Right lobe of liver (tissue), 6 donors: Measurements from ENCODE around the gene FOXP4. TPM values are rescaled to one million over a fixed set of nuclear protein-coding genes. Genes with fewer than 3 reads are reported as not detected.

Experiments used
- ATAC-seq, 4 donors: fragments of 200-7000 bp; cut with Tn5 transposase; one replicate each; pipeline ENCODE4 v1.9.1; 2020; ENCODE audit warnings: mild to moderate bottlenecking in 4 of 4, moderate library complexity in 4 of 4
- DNase-seq, 3 donors: peaks; one replicate each; pipeline ENCODE4 v3.0.0-alpha.2; 2020
- H3K27ac ChIP-seq, 3 donors: fragments of 200-600 bp; one replicate each; pipeline ENCODE4 v1.8.0; 2022
- H3K27me3 ChIP-seq, 2 donors: fragments of 200-600 bp; one replicate each; pipeline ENCODE4 v1.8.0; 2022
- H3K36me3 ChIP-seq, 4 donors: fragments of 200-600 bp; sonication (generic) in 1 of 4; one replicate each; pipeline versions ENCODE4 v1.5.1 to v1.8.0; 2017 to 2022; ENCODE audit warnings: control low read depth in 1 of 4
- H3K4me1 ChIP-seq, 4 donors: fragments of 200-600 bp; sonication (generic) in 1 of 4; one replicate each; pipeline versions ENCODE4 v1.5.1 to v1.8.0; 2017 to 2022; ENCODE audit warnings: control low read depth in 1 of 4
- H3K4me3 ChIP-seq, 3 donors: fragments of 200-600 bp; one replicate each; pipeline ENCODE4 v1.8.0; 2022
- H3K9me3 ChIP-seq, 4 donors: fragments of 200-600 bp; sonication (generic) in 1 of 4; one replicate each; pipeline versions ENCODE4 v1.5.1 to v1.8.0; 2017 to 2022; ENCODE audit warnings: control low read depth in 1 of 4
- POLR2A ChIP-seq: fragments of 450-650 bp; IDR thresholded peaks from one replicate; pipeline ENCODE4 v1.6.1; 2017; ENCODE audit warnings: antibody characterized with exemption, mild to moderate bottlenecking
- WGBS: methylation state at CpG from one replicate; pipeline ENCODE4 v1.1.6; 2018; ENCODE audit warnings: low coverage, low lambda C conversion rate; ENCODE audit not compliant: insufficient coverage; ENCODE audit errors: missing lambda C conversion rate; 5-methylcytosine and 5-hydroxymethylcytosine counted together
- intact Hi-C, 2 donors: fragments of 100-400 bp; cut with DNase I; formaldehyde crosslinking; loops; one replicate each; pipeline versions ENCODE4 v1.11.2 to v1.14.1; 2022
- total RNA-seq, 6 experiments: library from RNA; depleted of rRNA in 2 of 6; stranded (reverse); fragments of >200 nt in 2 of 6; fragmentation: NEBNext Ultra II Directional in 3 of 6; extraction: Animal tissue kit (Norgen Biotek cat#: 25700) in 3 of 6; gene quantifications; one replicate each; pipeline versions ENCODE4 v1.1.0 to v1.2.4, GENCODE V29; 2016 to 2023
- TF ChIP-seq, protein P1 (sequence below), 4 donors: fragments of 200-600 bp in 3 of 4; fragments of 450-650 bp in 1 of 4; IDR thresholded peaks; one replicate each; pipeline versions ENCODE4 v1.5.1 to v1.8.0; 2016 to 2022; ENCODE audit warnings: antibody characterized with exemption in 4 of 4, mild to moderate bottlenecking in 2 of 4
- donor health status: DM: no; HTN: yes; CAD: no.
- donor health status: DM: no; HTN: no; CAD: no.
- donor health status: DM: no; HTN: no; CAD: no.
- donor health status: DM: no; HTN: yes; CAD: no.
- donor health status: DM: no; HTN: yes; CAD: no.

The FOXP4 gene
- total RNA-seq, 6 experiments from 2014 or later = 12.6 to 19.2 (median 14.9) TPM

DNA sequence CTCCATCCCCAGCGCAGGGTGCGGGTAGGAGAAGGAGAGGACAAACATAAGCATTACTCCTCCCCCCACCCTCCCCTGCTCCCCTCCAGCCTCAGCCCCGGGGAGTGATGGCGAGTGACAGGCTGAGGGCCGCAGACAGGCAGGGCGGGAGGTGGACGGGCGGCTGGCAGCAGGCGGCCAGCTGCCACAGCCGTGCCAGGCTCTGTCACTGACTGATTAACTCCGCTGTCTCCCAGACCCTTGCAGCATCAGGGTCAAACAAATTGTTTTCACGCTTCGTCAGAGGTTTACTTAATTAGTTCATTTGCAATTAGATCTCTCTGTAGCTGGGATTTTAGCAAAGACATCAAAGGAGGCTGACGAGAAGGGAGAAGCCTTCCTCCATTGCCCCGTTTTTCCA is 41.9 kb downstream of the FOXP4 start:
- no peak overlapping the region for H3K4me3 ChIP-seq
- H3K36me3 ChIP-seq = peaks cover 0 to 17% (median 3%) of the 10 kb centered on the region in 4 donors
- TF ChIP-seq POLR2A = no peak
- TF ChIP-seq, protein P1, sequence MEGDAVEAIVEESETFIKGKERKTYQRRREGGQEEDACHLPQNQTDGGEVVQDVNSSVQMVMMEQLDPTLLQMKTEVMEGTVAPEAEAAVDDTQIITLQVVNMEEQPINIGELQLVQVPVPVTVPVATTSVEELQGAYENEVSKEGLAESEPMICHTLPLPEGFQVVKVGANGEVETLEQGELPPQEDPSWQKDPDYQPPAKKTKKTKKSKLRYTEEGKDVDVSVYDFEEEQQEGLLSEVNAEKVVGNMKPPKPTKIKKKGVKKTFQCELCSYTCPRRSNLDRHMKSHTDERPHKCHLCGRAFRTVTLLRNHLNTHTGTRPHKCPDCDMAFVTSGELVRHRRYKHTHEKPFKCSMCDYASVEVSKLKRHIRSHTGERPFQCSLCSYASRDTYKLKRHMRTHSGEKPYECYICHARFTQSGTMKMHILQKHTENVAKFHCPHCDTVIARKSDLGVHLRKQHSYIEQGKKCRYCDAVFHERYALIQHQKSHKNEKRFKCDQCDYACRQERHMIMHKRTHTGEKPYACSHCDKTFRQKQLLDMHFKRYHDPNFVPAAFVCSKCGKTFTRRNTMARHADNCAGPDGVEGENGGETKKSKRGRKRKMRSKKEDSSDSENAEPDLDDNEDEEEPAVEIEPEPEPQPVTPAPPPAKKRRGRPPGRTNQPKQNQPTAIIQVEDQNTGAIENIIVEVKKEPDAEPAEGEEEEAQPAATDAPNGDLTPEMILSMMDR (IDR thresholded peaks at IDR 0.05) = no peak
- H3K4me1 ChIP-seq = peaks cover 0 to 24% (median 11%) of the 10 kb centered on the region in 4 donors
- H3K9me3 ChIP-seq = no peaks in the 10 kb centered on the region
- WGBS = 76% methylated on average over 8 of the region's 15 CpGs
- intact Hi-C loops = no loop called here
- ATAC-seq = no peak
- no peak overlapping the region for H3K27ac ChIP-seq
- no peaks in the 10 kb centered on the region for H3K27me3 ChIP-seq
- no peak for DNase-seq

DNA sequence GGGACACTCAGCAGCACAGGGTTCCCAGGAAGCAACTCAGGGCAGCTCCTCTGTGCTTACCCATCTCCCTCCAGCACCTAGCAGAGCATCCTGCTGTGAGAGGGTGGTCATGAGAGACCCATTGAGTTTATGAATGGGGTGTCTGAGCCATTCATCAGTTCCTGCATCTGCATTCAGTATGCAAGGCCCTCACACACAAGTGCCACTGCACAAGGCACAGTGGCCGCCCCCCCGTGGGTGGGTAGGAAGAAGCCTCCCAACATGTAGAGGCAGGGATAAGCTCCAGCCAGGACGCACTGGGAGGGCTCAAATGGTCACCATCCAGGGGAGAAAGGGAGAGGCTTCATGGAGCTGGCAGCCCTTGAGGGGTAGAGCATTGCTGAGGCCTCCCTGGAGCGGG is 43.0 kb downstream of the FOXP4 start:
- Histone ChIP-seq H3K4me1 (peaks cover 0 to 13% (median 6%) of the 10 kb centered on the region in 4 donors), H3K27me3 (no peaks in the 10 kb centered on the region), H3K36me3 (peaks cover 0 to 17% (median 3%) of the 10 kb centered on the region in 4 donors), H3K4me3 (no peak overlapping the region), H3K9me3 (no peaks in the 10 kb centered on the region), H3K27ac (no peak overlapping the region)
- no peak for DNase-seq
- intact Hi-C loops = no loop called here
- TF ChIP-seq POLR2A = no peak
- no CpG with 5 or more reads among the region's 4 CpGs for WGBS
- no peak for ATAC-seq

DNA sequence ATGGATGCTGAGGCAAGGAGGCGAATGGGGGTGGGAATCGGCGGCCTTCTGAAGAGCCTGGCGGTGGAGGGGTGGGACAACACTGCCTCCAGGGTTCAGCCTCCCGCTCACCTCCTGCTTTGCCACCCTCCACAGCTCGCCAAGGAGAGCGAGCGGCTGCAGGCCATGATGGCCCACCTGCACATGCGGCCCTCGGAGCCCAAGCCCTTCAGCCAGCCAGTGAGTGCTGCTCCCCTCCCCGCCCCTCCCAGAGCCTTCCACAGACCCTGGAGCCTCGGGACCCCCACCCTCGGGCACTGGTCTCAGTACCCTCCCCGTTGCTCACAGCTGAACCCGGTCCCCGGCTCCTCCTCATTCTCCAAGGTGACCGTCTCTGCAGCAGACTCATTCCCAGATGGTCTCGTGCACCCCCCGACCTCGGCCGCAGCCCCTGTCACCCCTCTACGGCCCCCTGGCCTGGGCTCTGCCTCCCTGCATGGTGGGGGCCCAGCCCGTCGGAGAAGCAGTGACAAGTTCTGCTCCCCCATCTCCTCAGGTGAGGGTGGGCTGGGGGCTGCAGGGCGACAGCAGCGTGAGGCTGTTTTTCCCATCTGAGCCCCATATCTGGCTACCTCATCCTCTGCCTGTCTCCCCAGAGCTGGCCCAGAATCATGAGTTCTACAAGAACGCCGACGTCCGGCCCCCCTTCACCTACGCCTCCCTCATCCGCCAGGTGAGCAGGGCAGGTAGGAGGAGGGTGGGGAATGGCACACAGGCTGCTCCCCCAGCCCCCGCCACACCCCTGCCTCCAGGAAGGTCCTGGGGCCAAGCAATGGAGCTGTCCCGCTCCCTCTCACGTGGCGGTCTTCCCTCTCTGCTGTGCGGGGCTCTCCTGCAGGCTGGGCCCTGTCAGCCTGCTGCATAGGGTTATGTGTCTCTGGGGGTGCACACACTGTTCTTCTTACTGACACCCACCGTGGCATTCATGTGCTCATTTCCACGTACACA is 43.7 kb downstream of the FOXP4 start:
- Histone ChIP-seq H3K27me3 (no peaks in the 10 kb centered on the region), H3K36me3 (peaks cover 0 to 21% (median 3%) of the 10 kb centered on the region in 4 donors), H3K4me3 (no peak overlapping the region), H3K27ac (no peak overlapping the region), H3K9me3 (no peaks in the 10 kb centered on the region), H3K4me1 (peaks cover 0 to 6% (median 3%) of the 10 kb centered on the region in 4 donors)
- ATAC-seq (no peak), DNase-seq (no peak)
- WGBS = 91% methylated on average over 10 of the region's 39 CpGs
- intact Hi-C loops = loop anchor here (5.0 to 10.0 kb wide), 3 partner anchors 128 to 218 kb away; no protein-coding TSS in a partner anchor
- TF ChIP-seq, protein P1 (IDR thresholded peaks at IDR 0.05) = no peak
- TF ChIP-seq POLR2A = no peak

DNA sequence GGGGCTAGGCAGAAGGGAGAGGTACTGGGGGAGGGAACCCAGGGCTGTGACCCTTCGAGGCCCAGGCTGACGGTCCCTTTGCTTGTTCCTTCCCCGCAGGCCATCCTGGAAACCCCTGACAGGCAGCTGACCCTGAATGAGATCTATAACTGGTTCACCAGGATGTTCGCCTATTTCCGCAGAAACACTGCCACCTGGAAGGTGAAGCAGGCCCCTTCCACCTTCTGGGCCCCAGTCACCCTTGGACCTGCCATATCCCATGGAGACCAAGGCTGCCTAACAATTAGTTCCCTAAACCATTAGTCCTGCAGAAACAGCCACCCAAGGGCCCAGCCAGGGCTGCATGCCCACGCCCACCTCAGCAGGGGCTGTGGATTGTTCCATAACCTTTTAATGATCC is 44.9 kb downstream of the FOXP4 start:
- no peak for DNase-seq
- no peaks in the 10 kb centered on the region for H3K27me3 ChIP-seq
- WGBS = 100% methylated on average over 1 of the region's 6 CpGs
- no peak overlapping the region for H3K27ac ChIP-seq
- H3K9me3 ChIP-seq = no peaks in the 10 kb centered on the region
- intact Hi-C loops = loop anchor here (5.0 to 10.0 kb wide), 3 partner anchors 129 to 219 kb away; no protein-coding TSS in a partner anchor
- H3K36me3 ChIP-seq = peaks cover 0 to 23% (median 3%) of the 10 kb centered on the region in 4 donors
- no peak for TF ChIP-seq POLR2A
- ATAC-seq = peak in 2 of 4 donors; percentile 6 to 10
- H3K4me1 ChIP-seq = no peaks in the 10 kb centered on the region
- no peak overlapping the region for H3K4me3 ChIP-seq

DNA sequence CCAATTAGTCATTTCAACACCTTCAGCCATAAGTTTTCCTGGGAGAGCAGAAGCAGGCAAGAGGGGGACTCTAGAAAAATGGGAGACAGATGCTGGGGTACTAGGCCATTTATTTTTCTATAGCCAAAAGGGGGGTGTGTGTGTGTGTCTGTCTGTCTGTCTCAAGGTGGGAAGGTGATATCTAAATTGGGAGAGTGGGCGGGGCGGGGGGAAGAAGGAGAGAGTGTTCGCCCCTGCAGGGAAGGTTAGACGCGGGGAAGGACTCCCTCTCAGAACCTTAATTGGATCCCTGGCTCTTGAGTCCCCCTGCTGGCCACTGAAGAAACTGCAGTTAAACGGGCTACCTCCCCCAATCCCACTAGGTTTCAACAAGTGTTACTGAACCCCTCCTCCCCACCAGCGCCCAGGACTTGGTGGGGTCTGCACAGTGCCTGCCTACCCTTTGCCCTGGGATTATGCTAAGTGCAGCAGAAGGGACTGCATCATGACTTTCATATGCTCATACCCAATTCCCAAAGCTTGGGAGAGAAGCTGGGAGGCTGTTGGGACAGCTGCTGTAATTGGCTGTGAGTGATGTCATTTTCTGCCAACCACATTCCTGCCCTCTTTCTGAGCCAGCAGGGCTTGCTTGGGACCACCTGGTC is 45.8 kb downstream of the FOXP4 start:
- intact Hi-C loops = loop anchor here (5.0 to 10.0 kb wide), 3 partner anchors 130 to 220 kb away; no protein-coding TSS in a partner anchor
- H3K4me1 ChIP-seq = no peaks in the 10 kb centered on the region
- no peak overlapping the region for H3K4me3 ChIP-seq
- peaks cover 0 to 30% (median 3%) of the 10 kb centered on the region in 4 donors for H3K36me3 ChIP-seq
- no peak overlapping the region for H3K27ac ChIP-seq
- peak in 2 of 3 donors; percentile 54 to 73 for DNase-seq
- WGBS = 4% methylated on average over 7 of the region's 7 CpGs
- H3K27me3 ChIP-seq = no peaks in the 10 kb centered on the region
- H3K9me3 ChIP-seq = no peaks in the 10 kb centered on the region
- TF ChIP-seq, protein P1 (IDR thresholded peaks at IDR 0.05) = peak; percentile 87 to 91 (median 89)
- TF ChIP-seq POLR2A = no peak
- peak; percentile 79 to 90 (median 86) for ATAC-seq
